RWPE1 (cell line): ENCODE results near the gene SPINT1.

ENCODE experiments used
- CTCF ChIA-PET: fragments of 350-600 bp; sonication (Branson Sonifier 250); formaldehyde crosslinking; extraction: SDS; loops from one replicate; lab custom pipeline; 2021; lab: Yijun Ruan, JAX
- POLR2A ChIA-PET: fragments of 400-600 bp; formaldehyde crosslinking; extraction: SDS; loops from one replicate; lab custom pipeline; 2020; ENCODE audit warnings: antibody characterized with exemption; ENCODE audit not compliant: low non-redundant PET; lab: Yijun Ruan, JAX
- DNase-seq: peaks from one replicate; pipeline ENCODE4 v3.0.0; 2012; ENCODE audit warnings: low spot score
- H3K27ac ChIP-seq: fragments of 450-650 bp; 2 replicates; pipeline ENCODE4 v1.5.1; 2017
- CTCF ChIP-seq: fragments of 450-650 bp; conservative IDR thresholded peaks from 2 replicates; pipeline ENCODE4 v1.5.1; 2017; ENCODE audit warnings: low read depth, mild to moderate bottlenecking

SPINT1 gene

GRCh38 chr15:40899536-40900207, 55.8 kb downstream of the SPINT1 start:
- no peak for TF ChIP-seq CTCF
- H3K27ac ChIP-seq = peak overlapping the region; percentile 7
- DNase-seq = no peak
- ChIA-PET POLR2A (no interaction called here), CTCF (interaction anchor here (0.6 to 1.6 kb wide), 4 partner anchors 12 to 252 kb away, joined by 3 to 5 read pairs (median 4); no protein-coding TSS in a partner anchor)

- CTCF ChIA-PET = interaction anchor here (0.5 to 1.6 kb wide), 5 partner anchors 11 to 320 kb away, joined by 3 to 5 read pairs (median 3); no protein-coding TSS in a partner anchor
- peak overlapping the region; percentile 7; the same call in 1 of the 2 replicates for H3K27ac ChIP-seq
- no peak for TF ChIP-seq CTCF
- POLR2A ChIA-PET = interaction anchor here (0.7 kb wide), 1 partner anchor 41 kb away, joined by 5 read pairs; no protein-coding TSS in a partner anchor
- DNase-seq = no peak
Observed at GRCh38 chr15:40900256-40901052, 56.6 kb downstream of the SPINT1 start.

GRCh38 chr15:40901053-40901443, 57.2 kb downstream of the SPINT1 start:
- no peak for TF ChIP-seq CTCF
- POLR2A ChIA-PET = interaction anchor here (0.7 kb wide), 1 partner anchor 40 kb away, joined by 5 read pairs; no protein-coding TSS in a partner anchor
- no peak for DNase-seq
- CTCF ChIA-PET = interaction anchor here (0.6 to 1.6 kb wide), 3 partner anchors 42 to 320 kb away, joined by 3 to 5 read pairs (median 3); no protein-coding TSS in a partner anchor
- H3K27ac ChIP-seq = no peak overlapping the region; the same call in 1 of the 2 replicates

- DNase-seq = no peak
- ChIA-PET CTCF (interaction anchor here (0.6 to 2.8 kb wide), 19 partner anchors 8 to 518 kb away, joined by 3 to 24 read pairs (median 5); partner anchors contain the start of genes DLL4 and VPS18), POLR2A (no interaction called here)
- H3K27ac ChIP-seq = peak overlapping the region; percentile 91
- no peak for TF ChIP-seq CTCF
Observed at GRCh38 chr15:40902605-40903561, 59.0 kb downstream of the SPINT1 start.

GRCh38 chr15:40904552-40905201, 60.8 kb downstream of the SPINT1 start:
- DNase-seq = no peak
- peak overlapping the region; percentile 91 for H3K27ac ChIP-seq
- POLR2A ChIA-PET = no interaction called here
- CTCF ChIA-PET = interaction anchor here (0.6 to 2.8 kb wide), 25 partner anchors 10 to 608 kb away, joined by 3 to 24 read pairs (median 5); partner anchors contain the start of genes CHAC1, DLL4 and VPS18
- TF ChIP-seq CTCF = no peak
